SK-N-SH treated with all-trans-retinoic acid at 6 μM for 48 hours (cell line): Measurements from ENCODE around the gene CALR3.

Experiments used
- ZNF70 ChIP-seq: fragments of 450-650 bp; formaldehyde crosslinking; IDR thresholded peaks from 2 replicates; pipeline ENCODE4 v1.5.0; 2020; ENCODE audit warnings: mild to moderate bottlenecking, moderate library complexity
- TF ChIP-seq, protein P1 (sequence below): fragments of 250-450 bp; sonication (Bioruptor Pico); IDR thresholded peaks from 2 replicates; pipeline ENCODE4 v1.5.0; 2020; ENCODE audit warnings: mild to moderate bottlenecking, moderate library complexity
- TF ChIP-seq, protein P2 (sequence below): fragments of 250-450 bp; sonication (Bioruptor Pico); IDR thresholded peaks from 2 replicates; pipeline ENCODE4 v1.5.1; 2020; ENCODE audit warnings: low read depth, mild to moderate bottlenecking, moderate library complexity

DNA sequence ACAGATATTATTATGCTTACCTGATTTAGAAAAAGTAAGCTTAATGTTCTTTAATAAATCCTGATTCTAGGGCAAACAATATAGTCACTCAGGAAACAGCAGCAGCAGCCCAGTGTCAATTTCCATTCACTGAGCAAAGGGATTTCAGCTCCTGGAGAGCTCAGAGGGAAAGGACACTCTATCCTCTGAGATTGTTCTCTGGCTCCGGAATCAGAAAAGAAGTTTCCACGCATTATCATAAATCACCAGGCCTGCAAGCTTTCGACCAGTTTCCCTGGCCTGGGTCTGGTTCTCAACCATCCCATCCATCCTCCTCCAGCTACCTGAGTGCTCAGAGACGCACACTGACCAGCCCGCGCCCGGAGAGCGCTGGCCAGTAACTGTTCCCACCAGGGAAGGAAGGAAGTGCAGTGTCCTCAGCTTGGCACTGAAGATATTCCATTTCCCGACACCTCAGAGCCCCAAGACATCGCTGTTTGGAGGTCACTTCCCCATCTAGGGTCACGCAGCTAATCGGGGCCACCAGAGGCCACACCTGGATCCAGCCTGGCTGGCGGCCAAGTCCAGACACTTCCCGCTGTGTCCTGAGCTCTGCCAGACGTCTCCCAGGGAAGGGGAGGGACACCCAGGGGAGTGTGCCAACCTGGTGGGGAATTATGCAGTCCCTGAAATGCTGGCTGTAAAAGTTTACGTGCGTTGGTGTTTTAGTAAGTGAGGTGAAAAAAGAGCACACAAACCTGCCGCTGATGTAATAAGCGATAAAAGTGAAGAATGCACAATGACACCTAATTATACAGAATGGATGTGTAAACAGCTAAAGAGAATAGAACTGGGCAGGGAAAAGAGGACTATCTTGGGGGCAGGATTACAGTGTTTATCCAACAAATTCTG lies 53.3 kb downstream of the CALR3 start:
- TF ChIP-seq, protein P1, sequence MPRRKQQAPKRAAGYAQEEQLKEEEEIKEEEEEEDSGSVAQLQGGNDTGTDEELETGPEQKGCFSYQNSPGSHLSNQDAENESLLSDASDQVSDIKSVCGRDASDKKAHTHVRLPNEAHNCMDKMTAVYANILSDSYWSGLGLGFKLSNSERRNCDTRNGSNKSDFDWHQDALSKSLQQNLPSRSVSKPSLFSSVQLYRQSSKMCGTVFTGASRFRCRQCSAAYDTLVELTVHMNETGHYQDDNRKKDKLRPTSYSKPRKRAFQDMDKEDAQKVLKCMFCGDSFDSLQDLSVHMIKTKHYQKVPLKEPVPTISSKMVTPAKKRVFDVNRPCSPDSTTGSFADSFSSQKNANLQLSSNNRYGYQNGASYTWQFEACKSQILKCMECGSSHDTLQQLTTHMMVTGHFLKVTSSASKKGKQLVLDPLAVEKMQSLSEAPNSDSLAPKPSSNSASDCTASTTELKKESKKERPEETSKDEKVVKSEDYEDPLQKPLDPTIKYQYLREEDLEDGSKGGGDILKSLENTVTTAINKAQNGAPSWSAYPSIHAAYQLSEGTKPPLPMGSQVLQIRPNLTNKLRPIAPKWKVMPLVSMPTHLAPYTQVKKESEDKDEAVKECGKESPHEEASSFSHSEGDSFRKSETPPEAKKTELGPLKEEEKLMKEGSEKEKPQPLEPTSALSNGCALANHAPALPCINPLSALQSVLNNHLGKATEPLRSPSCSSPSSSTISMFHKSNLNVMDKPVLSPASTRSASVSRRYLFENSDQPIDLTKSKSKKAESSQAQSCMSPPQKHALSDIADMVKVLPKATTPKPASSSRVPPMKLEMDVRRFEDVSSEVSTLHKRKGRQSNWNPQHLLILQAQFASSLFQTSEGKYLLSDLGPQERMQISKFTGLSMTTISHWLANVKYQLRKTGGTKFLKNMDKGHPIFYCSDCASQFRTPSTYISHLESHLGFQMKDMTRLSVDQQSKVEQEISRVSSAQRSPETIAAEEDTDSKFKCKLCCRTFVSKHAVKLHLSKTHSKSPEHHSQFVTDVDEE (CRISPR knock-in tag) = no peak
- TF ChIP-seq, protein P2, sequence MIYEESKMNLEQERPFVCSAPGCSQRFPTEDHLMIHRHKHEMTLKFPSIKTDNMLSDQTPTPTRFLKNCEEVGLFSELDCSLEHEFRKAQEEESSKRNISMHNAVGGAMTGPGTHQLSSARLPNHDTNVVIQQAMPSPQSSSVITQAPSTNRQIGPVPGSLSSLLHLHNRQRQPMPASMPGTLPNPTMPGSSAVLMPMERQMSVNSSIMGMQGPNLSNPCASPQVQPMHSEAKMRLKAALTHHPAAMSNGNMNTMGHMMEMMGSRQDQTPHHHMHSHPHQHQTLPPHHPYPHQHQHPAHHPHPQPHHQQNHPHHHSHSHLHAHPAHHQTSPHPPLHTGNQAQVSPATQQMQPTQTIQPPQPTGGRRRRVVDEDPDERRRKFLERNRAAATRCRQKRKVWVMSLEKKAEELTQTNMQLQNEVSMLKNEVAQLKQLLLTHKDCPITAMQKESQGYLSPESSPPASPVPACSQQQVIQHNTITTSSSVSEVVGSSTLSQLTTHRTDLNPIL (CRISPR knock-in tag) = no peak
- no peak for TF ChIP-seq ZNF70 (CRISPR knock-in tag)
